SK-N-SH (cell line): ENCODE results near the gene UBXN1. TPM values are rescaled to one million over a fixed set of nuclear protein-coding genes. Genes with fewer than 3 reads are reported as not detected.

Experiments
- CTCF ChIA-PET: fragments of 300-600, 350-600 bp; formaldehyde crosslinking; extraction: SDS; loops from one replicate; lab custom pipeline; 2021; lab: Yijun Ruan, JAX
- POLR2A ChIA-PET: fragments of 350-600 bp; sonication (Branson Sonifier 250); formaldehyde crosslinking; extraction: SDS; loops from one replicate; lab custom pipeline; 2020; ENCODE audit warnings: antibody characterized with exemption, inconsistent platforms; lab: Yijun Ruan, JAX
- DNase-seq: peaks from one replicate; pipeline ENCODE4 v3.0.0; 2012
- H2AFZ ChIP-seq: fragments of 200-600 bp; sonication (generic); 2 replicates; pipeline ENCODE4 v1.8.1; 2016; ENCODE audit warnings: antibody characterized with exemption, mild to moderate bottlenecking, low read depth
- H3F3A ChIP-seq: fragments of 200-600 bp; sonication (generic); replicated peaks from 2 replicates; pipeline ENCODE3; 2016; ENCODE audit warnings: antibody characterized with exemption, mild to moderate bottlenecking; ENCODE audit not compliant: insufficient read depth
- H3K27ac ChIP-seq, 2 experiments: fragments of 200-500 bp in 1 of 2; fragments of 200-600 bp in 1 of 2; sonication (Bioruptor generic) in 1 of 2; sonication (generic), shearing (Covaris generic) in 1 of 2; 2 replicates each; pipeline versions ENCODE4 v1.5.1 to v1.6.1; 2014 to 2016; ENCODE audit warnings: low read depth in 2 of 2, inconsistent platforms in 1 of 2, low read length in 1 of 2, mild to moderate bottlenecking in 1 of 2, mixed read lengths in 1 of 2
- H3K27me3 ChIP-seq: fragments of 200-600 bp; sonication (generic), shearing (Covaris generic); 2 replicates; pipeline ENCODE4 v1.6.1; 2016; ENCODE audit warnings: mixed run types; ENCODE audit not compliant: insufficient read depth
- H3K36me3 ChIP-seq, 2 experiments: fragments of 200-500 bp in 1 of 2; fragments of 200-600 bp in 1 of 2; sonication (Bioruptor generic) in 1 of 2; sonication (generic) in 1 of 2; replicated peaks in 1 of 2; 2 replicates each; pipeline versions ENCODE3 to v1.5.1; 2014 to 2016; ENCODE audit warnings: low read length in 1 of 2, mild to moderate bottlenecking in 1 of 2; ENCODE audit not compliant: insufficient read depth in 2 of 2, control insufficient read depth in 1 of 2
- H3K4me1 ChIP-seq, 2 experiments: fragments of 200-500 bp in 1 of 2; fragments of 200-600 bp in 1 of 2; sonication (Bioruptor generic) in 1 of 2; sonication (generic), shearing (Covaris generic) in 1 of 2; 2 replicates each; pipeline versions ENCODE4 v1.5.1 to v1.6.1; 2014 to 2016; ENCODE audit warnings: low read depth in 1 of 2, low read length in 1 of 2, mixed run types in 1 of 2; ENCODE audit not compliant: insufficient read depth in 2 of 2, control insufficient read depth in 1 of 2
- H3K4me2 ChIP-seq: fragments of 200-600 bp; sonication (generic), shearing (Covaris generic); 2 replicates; pipeline ENCODE4 v1.6.1; 2017; ENCODE audit warnings: mixed run types
- H3K4me3 ChIP-seq, 2 experiments: fragments of 200-500 bp in 1 of 2; fragments of 200-600 bp in 1 of 2; sonication (Bioruptor generic) in 1 of 2; sonication (generic), shearing (Covaris generic) in 1 of 2; 2 replicates each; pipeline versions ENCODE4 v1.5.1 to v1.8.1; 2014 to 2016; ENCODE audit warnings: low read depth in 2 of 2, inconsistent platforms in 1 of 2, low read length in 1 of 2, mild to moderate bottlenecking in 1 of 2, mixed read lengths in 1 of 2, moderate library complexity in 1 of 2
- H3K79me2 ChIP-seq: fragments of 200-600 bp; sonication (generic); 2 replicates; pipeline ENCODE4 v1.8.1; 2017; ENCODE audit warnings: mild to moderate bottlenecking; ENCODE audit not compliant: insufficient read depth
- H3K9ac ChIP-seq: fragments of 200-600 bp; sonication (generic); 2 replicates; pipeline ENCODE4 v1.6.1; 2017; ENCODE audit warnings: mixed run types
- H3K9me2 ChIP-seq: fragments of 200-600 bp; sonication (generic); 2 replicates; pipeline ENCODE4 v1.6.1; 2017; ENCODE audit warnings: mixed run types
- H3K9me3 ChIP-seq: fragments of 200-600 bp; sonication (generic); 2 replicates; pipeline ENCODE4 v1.6.1; 2017; ENCODE audit warnings: mixed run types, mild to moderate bottlenecking, moderate library complexity
- H4K20me1 ChIP-seq: fragments of 200-600 bp; sonication (generic); 2 replicates; pipeline ENCODE4 v1.6.1; 2017; ENCODE audit warnings: mild to moderate bottlenecking, mixed run types; ENCODE audit not compliant: insufficient read depth
- CHD2 ChIP-seq: fragments of 150-350 bp; IDR thresholded peaks from 2 replicates; pipeline ENCODE4 v1.6.1; 2018; ENCODE audit warnings: low read length; ENCODE audit not compliant: partially characterized antibody
- ELF1 ChIP-seq: IDR thresholded peaks from 2 replicates; pipeline ENCODE4 v1.4.0; 2012
- EP300 ChIP-seq, 2 experiments: IDR thresholded peaks; 2 replicates each; pipeline versions ENCODE4 v1.4.0 to v1.6.1; 2012; ENCODE audit warnings: borderline replicate concordance in 1 of 2, low read depth in 1 of 2, low read length in 1 of 2
- FOXJ3 ChIP-seq: sonication (generic); formaldehyde crosslinking; IDR thresholded peaks from 2 replicates; pipeline ENCODE4 v1.5.1; 2020; ENCODE audit warnings: mild to moderate bottlenecking, missing genetic modification reagents
- GABPA ChIP-seq: IDR thresholded peaks from 2 replicates; pipeline ENCODE4 v1.4.0; 2012; ENCODE audit warnings: low read depth, mild to moderate bottlenecking
- MXI1 ChIP-seq: IDR thresholded peaks from 2 replicates; pipeline ENCODE4 v1.6.1; 2012; ENCODE audit warnings: mild to moderate bottlenecking, low read depth, low read length, improper control_type of control experiment
- POLR2AphosphoS5 ChIP-seq: IDR thresholded peaks from 2 replicates; pipeline ENCODE4 v1.6.1; 2012; ENCODE audit warnings: low read depth, low read length
- RFX5 ChIP-seq: IDR thresholded peaks from 2 replicates; pipeline ENCODE4 v1.6.1; 2012; ENCODE audit warnings: mild to moderate bottlenecking, improper control_type of control experiment, low read length
- RXRA ChIP-seq: IDR thresholded peaks from 2 replicates; pipeline ENCODE4 v1.4.0; 2012; ENCODE audit warnings: low read depth, mild to moderate bottlenecking, borderline replicate concordance
- SIN3A ChIP-seq: IDR thresholded peaks from 2 replicates; pipeline ENCODE4 v1.6.1; 2012; ENCODE audit warnings: low read depth, mild to moderate bottlenecking, low read length, moderate library complexity, borderline replicate concordance
- SMC3 ChIP-seq: IDR thresholded peaks from 2 replicates; pipeline ENCODE4 v1.6.1; 2012; ENCODE audit warnings: low read depth, low read length, improper control_type of control experiment
- TAF1 ChIP-seq: IDR thresholded peaks from 2 replicates; pipeline ENCODE4 v1.6.1; 2012; ENCODE audit warnings: low read depth, mild to moderate bottlenecking, low read length, moderate library complexity, borderline replicate concordance
- TCF12 ChIP-seq: IDR thresholded peaks from 2 replicates; pipeline ENCODE4 v1.4.0; 2012
- TEAD4 ChIP-seq: IDR thresholded peaks from 2 replicates; pipeline ENCODE4 v1.4.0; 2012; ENCODE audit warnings: mild to moderate bottlenecking, borderline replicate concordance; ENCODE audit not compliant: insufficient read depth
- YY1 ChIP-seq: IDR thresholded peaks from 2 replicates; pipeline ENCODE4 v1.4.0; 2012; ENCODE audit warnings: low read depth, mild to moderate bottlenecking
- WGBS: methylation state at CpG from one replicate; pipeline ENCODE4 v1.1.6; 2017; ENCODE audit warnings: low lambda C conversion rate; 5-methylcytosine and 5-hydroxymethylcytosine counted together
- polyA plus RNA-seq, 3 experiments: library from polyadenylated mRNA; depleted of rRNA; stranded (reverse); fragments of >200 nt; gene quantifications; 2 replicates each; pipeline ENCODE4 v1.2.3, GENCODE V29; 2012
- TF ChIP-seq, protein P1 (sequence below): IDR thresholded peaks from 2 replicates; pipeline ENCODE4 v1.4.0; 2012; ENCODE audit warnings: low read depth, borderline replicate concordance
- TF ChIP-seq, protein P2 (sequence below): IDR thresholded peaks from 2 replicates; pipeline ENCODE4 v1.6.1; 2012; ENCODE audit warnings: mild to moderate bottlenecking, low read depth, low read length, moderate library complexity
- TF ChIP-seq, protein P3 (sequence below): IDR thresholded peaks from 2 replicates; pipeline ENCODE4; 2012

The UBXN1 gene
- polyA plus RNA-seq, 1 of the 3 experiments (the other 2 are of a cell fraction) = 256 TPM

DNA sequence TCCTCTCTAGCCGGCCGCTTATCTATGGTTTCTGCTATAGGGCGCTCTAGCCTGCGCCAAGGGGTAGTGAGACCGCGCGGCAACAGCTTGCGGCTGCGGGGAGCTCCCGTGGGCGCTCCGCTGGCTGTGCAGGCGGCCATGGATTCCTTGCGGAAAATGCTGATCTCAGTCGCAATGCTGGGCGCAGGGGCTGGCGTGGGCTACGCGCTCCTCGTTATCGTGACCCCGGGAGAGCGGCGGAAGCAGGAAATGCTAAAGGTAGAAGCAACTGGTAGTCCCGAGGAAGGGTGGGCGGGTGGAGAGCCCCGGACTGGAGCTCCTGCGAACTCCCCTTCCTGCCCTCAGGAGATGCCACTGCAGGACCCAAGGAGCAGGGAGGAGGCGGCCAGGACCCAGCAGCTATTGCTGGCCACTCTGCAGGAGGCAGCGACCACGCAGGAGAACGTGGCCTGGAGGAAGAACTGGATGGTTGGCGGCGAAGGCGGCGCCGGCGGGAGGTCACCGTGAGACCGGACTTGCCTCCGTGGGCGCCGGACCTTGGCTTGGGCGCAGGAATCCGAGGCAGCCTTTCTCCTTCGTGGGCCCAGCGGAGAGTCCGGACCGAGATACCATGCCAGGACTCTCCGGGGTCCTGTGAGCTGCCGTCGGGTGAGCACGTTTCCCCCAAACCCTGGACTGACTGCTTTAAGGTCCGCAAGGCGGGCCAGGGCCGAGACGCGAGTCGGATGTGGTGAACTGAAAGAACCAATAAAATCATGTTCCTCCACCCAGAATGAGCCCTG is 7.1 kb downstream of the UBXN1 start, which contains the start of the genes LBHD1 and UQCC3:
Gene LBHD1, minus strand, starts transcription at position 660 of the 782 bp plus-strand sequence. CDS start 2,236 bp downstream, outside the sequence.
Gene UQCC3, plus strand, starts transcription at position 66 of the 782 bp plus-strand sequence. Its CDS starts 73 bp downstream, at position 139.
- Histone ChIP-seq H3K27ac (peak within 1 kb of the TSS; percentile 80 to 94), H3K27me3 (no peaks in the 10 kb centered on the region), H3K4me1 (peaks cover 21 to 22% of the 10 kb centered on the region in 2 experiments; a peak in 3 of 4 replicates), H4K20me1 (no peaks in the 10 kb centered on the region), H3K9me2 (no peaks in the 10 kb centered on the region), H3K4me3 (peak within 1 kb of the TSS; percentile 68 to 90), H2AFZ (peak within 1 kb of the TSS; percentile 85), H3K4me2 (peak within 1 kb of the TSS; percentile 97), H3K79me2 (peaks cover 78% of the 10 kb centered on the region), H3F3A (peaks cover 41% of the 10 kb centered on the region), H3K36me3 (peaks cover 15 to 22% of the 10 kb centered on the region in 2 experiments), H3K9me3 (no peaks in the 10 kb centered on the region), H3K9ac (peak within 1 kb of the TSS; percentile 81)
- 2% methylated on average over 23 of the region's 59 CpGs for WGBS
- ChIA-PET CTCF (interaction anchor here (1.0 to 2.0 kb wide), 8 partner anchors 9 to 290 kb away, joined by 3 to 8 read pairs (median 4); partner anchors contain the start of gene EML3), POLR2A (interaction anchor here (0.6 to 1.9 kb wide), 22 partner anchors 9 to 209 kb away, joined by 3 to 16 read pairs (median 5); partner anchors contain the start of genes B3GAT3, EEF1G, GANAB and HNRNPUL2)
- peak; percentile 88 for DNase-seq
- no peak for TF ChIP-seq RXRA
- TF ChIP-seq, protein P1, sequence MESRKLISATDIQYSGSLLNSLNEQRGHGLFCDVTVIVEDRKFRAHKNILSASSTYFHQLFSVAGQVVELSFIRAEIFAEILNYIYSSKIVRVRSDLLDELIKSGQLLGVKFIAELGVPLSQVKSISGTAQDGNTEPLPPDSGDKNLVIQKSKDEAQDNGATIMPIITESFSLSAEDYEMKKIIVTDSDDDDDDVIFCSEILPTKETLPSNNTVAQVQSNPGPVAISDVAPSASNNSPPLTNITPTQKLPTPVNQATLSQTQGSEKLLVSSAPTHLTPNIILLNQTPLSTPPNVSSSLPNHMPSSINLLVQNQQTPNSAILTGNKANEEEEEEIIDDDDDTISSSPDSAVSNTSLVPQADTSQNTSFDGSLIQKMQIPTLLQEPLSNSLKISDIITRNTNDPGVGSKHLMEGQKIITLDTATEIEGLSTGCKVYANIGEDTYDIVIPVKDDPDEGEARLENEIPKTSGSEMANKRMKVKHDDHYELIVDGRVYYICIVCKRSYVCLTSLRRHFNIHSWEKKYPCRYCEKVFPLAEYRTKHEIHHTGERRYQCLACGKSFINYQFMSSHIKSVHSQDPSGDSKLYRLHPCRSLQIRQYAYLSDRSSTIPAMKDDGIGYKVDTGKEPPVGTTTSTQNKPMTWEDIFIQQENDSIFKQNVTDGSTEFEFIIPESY = peak; percentile 35; the same call in 1 of the 2 replicates
- peak; percentile 72 for TF ChIP-seq GABPA
- TF ChIP-seq TAF1 = peak; percentile 87
- peak; percentile 90 for TF ChIP-seq POLR2AphosphoS5
- TF ChIP-seq, protein P2, sequence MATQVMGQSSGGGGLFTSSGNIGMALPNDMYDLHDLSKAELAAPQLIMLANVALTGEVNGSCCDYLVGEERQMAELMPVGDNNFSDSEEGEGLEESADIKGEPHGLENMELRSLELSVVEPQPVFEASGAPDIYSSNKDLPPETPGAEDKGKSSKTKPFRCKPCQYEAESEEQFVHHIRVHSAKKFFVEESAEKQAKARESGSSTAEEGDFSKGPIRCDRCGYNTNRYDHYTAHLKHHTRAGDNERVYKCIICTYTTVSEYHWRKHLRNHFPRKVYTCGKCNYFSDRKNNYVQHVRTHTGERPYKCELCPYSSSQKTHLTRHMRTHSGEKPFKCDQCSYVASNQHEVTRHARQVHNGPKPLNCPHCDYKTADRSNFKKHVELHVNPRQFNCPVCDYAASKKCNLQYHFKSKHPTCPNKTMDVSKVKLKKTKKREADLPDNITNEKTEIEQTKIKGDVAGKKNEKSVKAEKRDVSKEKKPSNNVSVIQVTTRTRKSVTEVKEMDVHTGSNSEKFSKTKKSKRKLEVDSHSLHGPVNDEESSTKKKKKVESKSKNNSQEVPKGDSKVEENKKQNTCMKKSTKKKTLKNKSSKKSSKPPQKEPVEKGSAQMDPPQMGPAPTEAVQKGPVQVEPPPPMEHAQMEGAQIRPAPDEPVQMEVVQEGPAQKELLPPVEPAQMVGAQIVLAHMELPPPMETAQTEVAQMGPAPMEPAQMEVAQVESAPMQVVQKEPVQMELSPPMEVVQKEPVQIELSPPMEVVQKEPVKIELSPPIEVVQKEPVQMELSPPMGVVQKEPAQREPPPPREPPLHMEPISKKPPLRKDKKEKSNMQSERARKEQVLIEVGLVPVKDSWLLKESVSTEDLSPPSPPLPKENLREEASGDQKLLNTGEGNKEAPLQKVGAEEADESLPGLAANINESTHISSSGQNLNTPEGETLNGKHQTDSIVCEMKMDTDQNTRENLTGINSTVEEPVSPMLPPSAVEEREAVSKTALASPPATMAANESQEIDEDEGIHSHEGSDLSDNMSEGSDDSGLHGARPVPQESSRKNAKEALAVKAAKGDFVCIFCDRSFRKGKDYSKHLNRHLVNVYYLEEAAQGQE = peak; percentile 46; the same call in 1 of the 2 replicates
- no peak for TF ChIP-seq RFX5
- TF ChIP-seq, protein P3, sequence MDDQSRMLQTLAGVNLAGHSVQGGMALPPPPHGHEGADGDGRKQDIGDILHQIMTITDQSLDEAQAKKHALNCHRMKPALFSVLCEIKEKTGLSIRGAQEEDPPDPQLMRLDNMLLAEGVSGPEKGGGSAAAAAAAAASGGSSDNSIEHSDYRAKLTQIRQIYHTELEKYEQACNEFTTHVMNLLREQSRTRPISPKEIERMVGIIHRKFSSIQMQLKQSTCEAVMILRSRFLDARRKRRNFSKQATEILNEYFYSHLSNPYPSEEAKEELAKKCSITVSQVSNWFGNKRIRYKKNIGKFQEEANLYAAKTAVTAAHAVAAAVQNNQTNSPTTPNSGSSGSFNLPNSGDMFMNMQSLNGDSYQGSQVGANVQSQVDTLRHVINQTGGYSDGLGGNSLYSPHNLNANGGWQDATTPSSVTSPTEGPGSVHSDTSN = peak; percentile 20; the same call in 1 of the 2 replicates
- peak; percentile 6; the same call in 1 of the 2 replicates for TF ChIP-seq SMC3
- no peak for TF ChIP-seq FOXJ3 (CRISPR knock-in tag)
- TF ChIP-seq TCF12 = peak; percentile 10; the same call in 1 of the 2 replicates
- peak; percentile 60 for TF ChIP-seq MXI1
- TF ChIP-seq YY1 = peak; percentile 74
- TF ChIP-seq TEAD4 = 0 out of 2 replicates have a peak, but pooled peaks have one; percentile 10
- TF ChIP-seq SIN3A = peak; percentile 75; the same call in 1 of the 2 replicates
- no peak for TF ChIP-seq EP300 (IDR thresholded peaks at IDR 0.05; ENCODE audit: borderline replicate concordance in 1 of 2, low read depth in 1 of 2, low read length in 1 of 2)
- TF ChIP-seq ELF1 = peak; percentile 86
- peak; percentile 20 for TF ChIP-seq CHD2
- TF ChIP-seq, all 33 proteins: peak for 14
